H1 (cell line): ENCODE measurements around the gene TLCD3B. TPM values are rescaled to one million over a fixed set of nuclear protein-coding genes. Genes with fewer than 3 reads are reported as not detected.

Source experiments
- CTCF ChIA-PET: fragments of 300-600 bp; sonication (Branson Sonifier 250); formaldehyde crosslinking; loops from one replicate; lab custom pipeline; 2021; ENCODE audit not compliant: partially characterized antibody; lab: Charles Lee
- POLR2A ChIA-PET: fragments of 300-600 bp; sonication (Branson Sonifier 250); formaldehyde crosslinking; loops from one replicate; lab custom pipeline; 2021; ENCODE audit warnings: inconsistent platforms; ENCODE audit not compliant: partially characterized antibody; lab: Charles Lee
- DNase-seq, 2 experiments: peaks; one replicate each; pipeline versions ENCODE4 v3.0.0 to v3.0.0-alpha.2; 2010 to 2022; ENCODE audit warnings: low spot score in 2 of 2, low read depth in 1 of 2, mixed read lengths in 1 of 2
- FAIRE-seq: peaks from 2 replicates; lab custom pipeline; 2011; peaks lifted over from hg19 to GRCh38; lab: Jason Lieb, UNC
- H2AFZ ChIP-seq: 2 replicates; pipeline ENCODE4 v1.8.1; 2012; ENCODE audit warnings: low read length, inconsistent platforms
- H2AK5ac ChIP-seq: 2 replicates; pipeline ENCODE4 v1.6.1; 2013; ENCODE audit warnings: low read depth, low read length
- H2BK120ac ChIP-seq: replicated peaks from 2 replicates; pipeline ENCODE3; 2013; ENCODE audit warnings: low read depth, low read length, inconsistent platforms
- H2BK12ac ChIP-seq: 2 replicates; pipeline ENCODE4 v1.6.1; 2013; ENCODE audit warnings: low read depth, low read length
- H2BK15ac ChIP-seq: 2 replicates; pipeline ENCODE4 v1.6.1; 2013; ENCODE audit warnings: low read length
- H2BK20ac ChIP-seq: 2 replicates; pipeline ENCODE4 v1.6.1; 2013; ENCODE audit warnings: low read length
- H2BK5ac ChIP-seq: 2 replicates; pipeline ENCODE4 v1.6.1; 2013; ENCODE audit warnings: low read depth, low read length
- H3K14ac ChIP-seq: 2 replicates; pipeline ENCODE4 v1.6.1; 2013; ENCODE audit warnings: inconsistent platforms; ENCODE audit not compliant: insufficient read length
- H3K18ac ChIP-seq: 2 replicates; pipeline ENCODE4 v1.6.1; 2013; ENCODE audit warnings: low read length; ENCODE audit errors: extremely low read depth
- H3K23ac ChIP-seq: 2 replicates; pipeline ENCODE4 v1.6.1; 2013; ENCODE audit warnings: inconsistent platforms; ENCODE audit not compliant: insufficient read length
- H3K23me2 ChIP-seq: 2 replicates; pipeline ENCODE4 v1.6.1; 2013; ENCODE audit warnings: low read depth, low read length
- H3K27ac ChIP-seq: 2 replicates; pipeline ENCODE4 v1.6.1; 2011; ENCODE audit warnings: low read depth, low read length, inconsistent platforms
- H3K27me3 ChIP-seq, 4 experiments: replicated peaks in 1 of 4; 1 replicate in 1 of 4; 2 replicates in 3 of 4; pipeline versions ENCODE4 v1.6.1 to v1.8.1; 2011 to 2013; ENCODE audit warnings: low read length in 3 of 4, mild to moderate bottlenecking in 3 of 4, inconsistent platforms in 2 of 4, mixed read lengths in 2 of 4, moderate library complexity in 1 of 4; ENCODE audit not compliant: control insufficient read depth in 3 of 4, insufficient read depth in 3 of 4; ENCODE audit errors: extremely low read depth in 1 of 4
- H3K36me3 ChIP-seq, 4 experiments: 2 replicates each; pipeline versions ENCODE4 v1.6.1 to v1.8.1; 2011 to 2013; ENCODE audit warnings: mild to moderate bottlenecking in 4 of 4, low read length in 3 of 4, moderate library complexity in 2 of 4, control low read depth in 1 of 4, inconsistent platforms in 1 of 4; ENCODE audit not compliant: insufficient read depth in 4 of 4, control insufficient read depth in 2 of 4
- H3K4ac ChIP-seq: replicated peaks from 2 replicates; pipeline ENCODE3; 2013; ENCODE audit warnings: low read length, low read depth, mixed read lengths, inconsistent platforms; ENCODE audit not compliant: insufficient read length
- H3K4me1 ChIP-seq, 4 experiments: replicated peaks in 1 of 4; 1 replicate in 1 of 4; 2 replicates in 3 of 4; pipeline versions ENCODE4 v1.6.1 to v1.8.1; 2011 to 2013; ENCODE audit warnings: low read length in 3 of 4, inconsistent platforms in 2 of 4, mixed read lengths in 1 of 4; ENCODE audit not compliant: insufficient read depth in 4 of 4, control insufficient read depth in 3 of 4
- H3K4me2 ChIP-seq, 2 experiments: 2 replicates each; pipeline versions ENCODE4 v1.6.1 to v1.8.1; 2011 to 2013; ENCODE audit warnings: low read depth in 2 of 2, low read length in 2 of 2, control low read depth in 1 of 2, inconsistent platforms in 1 of 2, mild to moderate bottlenecking in 1 of 2; ENCODE audit not compliant: insufficient read depth in 1 of 2
- H3K4me3 ChIP-seq, 4 experiments: fragments of 200-600, 300-600 bp in 1 of 4; sonication (generic), shearing (Covaris generic), sonication (Bioruptor Twin) in 1 of 4; 2 replicates each; pipeline versions ENCODE4 v1.5.1 to v1.8.1; 2011 to 2016; ENCODE audit warnings: low read length in 4 of 4, low read depth in 3 of 4, control low read depth in 2 of 4, inconsistent platforms in 2 of 4, mild to moderate bottlenecking in 2 of 4, mixed read lengths in 1 of 4, moderate library complexity in 1 of 4; ENCODE audit not compliant: insufficient read depth in 2 of 4; ENCODE audit errors: extremely low read depth in 1 of 4
- H3K56ac ChIP-seq: replicated peaks from 2 replicates; pipeline ENCODE3; 2013; ENCODE audit warnings: low read depth, mild to moderate bottlenecking, mixed read lengths, low read length, inconsistent platforms; ENCODE audit not compliant: insufficient read length
- H3K79me1 ChIP-seq: 2 replicates; pipeline ENCODE4 v1.6.1; 2013; ENCODE audit warnings: low read depth, low read length, control low read depth
- H3K79me2 ChIP-seq, 2 experiments: 2 replicates each; pipeline versions ENCODE4 v1.6.1 to v1.8.1; 2012 to 2013; ENCODE audit warnings: low read length in 2 of 2, mild to moderate bottlenecking in 2 of 2, inconsistent platforms in 1 of 2; ENCODE audit not compliant: insufficient read depth in 2 of 2, control insufficient read depth in 1 of 2
- H3K9ac ChIP-seq, 4 experiments: replicated peaks in 1 of 4; 1 replicate in 1 of 4; 2 replicates in 3 of 4; pipeline versions ENCODE4 v1.6.1 to v1.8.1; 2011 to 2013; ENCODE audit warnings: low read depth in 3 of 4, low read length in 3 of 4, control low read depth in 2 of 4, mild to moderate bottlenecking in 2 of 4, moderate library complexity in 2 of 4, inconsistent platforms in 1 of 4; ENCODE audit errors: extremely low read depth in 1 of 4
- H3K9me3 ChIP-seq, 2 experiments: 2 replicates each; pipeline versions ENCODE4 v1.6.1 to v1.8.1; 2012 to 2013; ENCODE audit warnings: mild to moderate bottlenecking in 2 of 2, moderate library complexity in 2 of 2, control low read depth in 1 of 2, inconsistent platforms in 1 of 2, low read depth in 1 of 2, low read length in 1 of 2, mixed read lengths in 1 of 2; ENCODE audit not compliant: insufficient read depth in 2 of 2
- H4K20me1 ChIP-seq, 2 experiments: replicated peaks in 1 of 2; 2 replicates each; pipeline versions ENCODE3 to v1.8.1; 2011 to 2013; ENCODE audit warnings: inconsistent platforms in 2 of 2, low read length in 2 of 2, mild to moderate bottlenecking in 1 of 2; ENCODE audit not compliant: insufficient read depth in 2 of 2, control insufficient read depth in 1 of 2
- H4K5ac ChIP-seq: 2 replicates; pipeline ENCODE4 v1.6.1; 2013; ENCODE audit warnings: low read length, low read depth, mixed read lengths, inconsistent platforms; ENCODE audit not compliant: insufficient read length
- H4K8ac ChIP-seq: 2 replicates; pipeline ENCODE4 v1.8.0; 2013; ENCODE audit warnings: mild to moderate bottlenecking, moderate library complexity, low read length, inconsistent platforms; ENCODE audit not compliant: insufficient read depth; ENCODE audit errors: extremely low read depth
- H4K91ac ChIP-seq: replicated peaks from 2 replicates; pipeline ENCODE3; 2013; ENCODE audit warnings: low read length, mixed read lengths, inconsistent platforms; ENCODE audit not compliant: insufficient read length
- WGBS, 2 experiments: shearing (Covaris generic) in 1 of 2; methylation state at CpG; one replicate each; pipeline versions ENCODE4 v1.1.6 to v1.1.7; 2013 to 2015; ENCODE audit warnings: low lambda C conversion rate in 2 of 2, mixed read lengths in 2 of 2, inconsistent platforms in 1 of 2, low coverage in 1 of 2, missing lambda C conversion rate in 1 of 2; ENCODE audit not compliant: insufficient replicate concordance in 2 of 2, insufficient coverage in 1 of 2, insufficient read length in 1 of 2; ENCODE audit errors: extremely low coverage in 1 of 2, missing lambda C conversion rate in 1 of 2; 5-methylcytosine and 5-hydroxymethylcytosine counted together
- polyA plus RNA-seq, 7 experiments: library from polyadenylated mRNA; depleted of rRNA in 3 of 7; stranded (reverse) in 5 of 7; unstranded in 2 of 7; fragments of >200 nt in 5 of 7; fragments of 200-250 nt in 2 of 7; gene quantifications; 1 replicate in 5 of 7; 2 replicates in 1 of 7; 4 replicates in 1 of 7; pipeline versions ENCODE4 v1.2.1 to v1.2.3, GENCODE V29; 2011 to 2013; ENCODE audit warnings: missing spikeins in 2 of 7, mixed read lengths in 2 of 7
- total RNA-seq: library from RNA; stranded (reverse); fragmentation: NEBNext Ultra II Directional; extraction: Animal tissue kit (Norgen Biotek cat#: 25700); gene quantifications from 2 replicates; pipeline ENCODE4 v1.2.1, GENCODE V29; 2021

Gene TLCD3B
- total and polyA plus RNA-seq, 2 of the 8 experiments (the other 6 are each of a cell fraction or from before 2014, with no cell fraction given), result 15.2 to 26.9 TPM

GRCh38 chr16:29990034-29990433 lies 41.0 kb downstream of the TLCD3B start:
- no peak overlapping the region for H3K56ac ChIP-seq
- no peak overlapping the region for H2BK120ac ChIP-seq
- POLR2A ChIA-PET, result interaction anchor here (0.8 to 1.0 kb wide), 2 partner anchors 11 to 196 kb away, joined by 3 read pairs; no protein-coding TSS in a partner anchor
- H2AK5ac ChIP-seq, result no peak overlapping the region
- no peak overlapping the region for H2BK20ac ChIP-seq
- H3K27ac ChIP-seq, result no peak overlapping the region
- H4K8ac ChIP-seq, result no peak overlapping the region
- H2BK15ac ChIP-seq, result no peak overlapping the region
- no peak overlapping the region for H4K91ac ChIP-seq
- FAIRE-seq (no peak), DNase-seq (no peak)
- H3K4me3 ChIP-seq, result no peak overlapping the region
- H3K23ac ChIP-seq, result no peak overlapping the region
- CTCF ChIA-PET, result interaction anchor here (1.1 to 1.3 kb wide), 2 partner anchors 15 to 18 kb away, joined by 3 to 4 read pairs; no protein-coding TSS in a partner anchor
- H3K18ac ChIP-seq, result no peak overlapping the region
- H3K79me2 ChIP-seq, result no peaks in the 10 kb centered on the region
- no peak overlapping the region for H3K4ac ChIP-seq
- no peak overlapping the region for H4K5ac ChIP-seq
- no peak overlapping the region for H2AFZ ChIP-seq
- no peaks in the 10 kb centered on the region for H3K27me3 ChIP-seq
- peaks cover 8 to 45% (median 27%) of the 10 kb centered on the region in 4 experiments for H3K36me3 ChIP-seq
- H2BK12ac ChIP-seq, result no peak overlapping the region
- H3K23me2 ChIP-seq, result no peaks in the 10 kb centered on the region; the same call in 1 of the 2 replicates
- no peak overlapping the region for H3K14ac ChIP-seq
- no peaks in the 10 kb centered on the region for H3K9me3 ChIP-seq
- no peaks in the 10 kb centered on the region for H4K20me1 ChIP-seq
- H3K4me1 ChIP-seq, result peaks cover 0 to 5% (median 1%) of the 10 kb centered on the region in 4 experiments; a peak in 3 of 7 replicates
- H3K79me1 ChIP-seq, result no peaks in the 10 kb centered on the region
- H2BK5ac ChIP-seq, result no peak overlapping the region
- H3K4me2 ChIP-seq, result no peak overlapping the region
- no peak overlapping the region for H3K9ac ChIP-seq
- 100% methylated on average over 2 of the region's 2 CpGs; no CpG with 5 or more reads in 1 of the 2 experiments for WGBS, 2 experiments
